ENCODE results near the gene ZNF766. TPM values are rescaled to one million over a fixed set of nuclear protein-coding genes. Genes with fewer than 3 reads are reported as not detected.
"Not testable (repeated sequence)": the region's sequence is repeated elsewhere in the genome, so short reads cannot be mapped to it uniquely, and the experiment has no call there.

Gene ZNF766
- total RNA-seq, 2 experiments from 2014 or later: 18.5 to 21.8 TPM

GRCh38 chr19:52270266-52270885 is 989 bp downstream of the ZNF766 start:
- CTCF ChIA-PET: no interaction called here
- POLR2A ChIA-PET: interaction anchor here (0.7 kb wide), 1 partner anchor 7 kb away, joined by 10 read pairs; no protein-coding TSS in a partner anchor

DNA sequence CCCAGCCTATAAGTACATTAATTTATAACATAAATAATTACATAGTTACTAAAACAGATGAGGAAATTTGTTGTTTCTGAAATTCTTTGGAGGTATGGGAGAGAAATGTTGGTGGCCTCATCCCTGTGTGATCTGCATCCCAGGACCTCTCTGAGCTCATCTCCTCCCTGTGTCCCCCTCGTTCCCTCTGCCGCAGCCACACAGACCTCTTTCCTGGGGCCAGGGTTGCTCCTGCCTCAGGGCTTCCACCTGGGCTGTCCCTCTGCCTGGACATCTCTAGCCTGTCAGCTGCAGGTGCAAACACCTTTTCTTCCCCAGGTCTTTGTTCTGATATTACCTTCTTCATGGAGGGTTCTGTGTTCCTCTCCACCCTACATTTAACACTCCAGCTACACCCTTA is 3.9 kb downstream of the ZNF766 start:
- CTCF ChIA-PET: no interaction called here
- POLR2A ChIA-PET: no interaction called here

DNA sequence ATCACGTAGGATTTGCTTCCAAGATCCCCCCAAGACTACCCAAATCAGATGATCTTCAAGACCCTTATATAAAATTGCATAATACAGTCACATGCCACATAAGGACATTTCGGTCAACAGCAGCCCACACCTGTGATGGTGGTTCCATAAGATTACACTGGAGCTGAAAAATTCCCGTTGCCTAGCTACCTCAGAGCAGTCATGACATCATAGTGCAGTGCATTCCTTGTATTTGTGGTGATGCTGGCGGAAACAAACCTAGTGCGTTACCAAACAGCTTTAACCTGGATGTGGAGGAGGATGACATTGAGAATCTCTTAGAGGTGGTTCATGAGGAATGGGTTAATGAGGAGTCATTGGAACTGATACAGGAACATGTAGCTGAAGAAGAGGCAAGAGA is 4.8 kb downstream of the ZNF766 start:
- CTCF ChIA-PET: interaction anchor here (0.6 kb wide), 1 partner anchor 61 kb away, joined by 5 read pairs; no protein-coding TSS in a partner anchor
- POLR2A ChIA-PET: no interaction called here

DNA sequence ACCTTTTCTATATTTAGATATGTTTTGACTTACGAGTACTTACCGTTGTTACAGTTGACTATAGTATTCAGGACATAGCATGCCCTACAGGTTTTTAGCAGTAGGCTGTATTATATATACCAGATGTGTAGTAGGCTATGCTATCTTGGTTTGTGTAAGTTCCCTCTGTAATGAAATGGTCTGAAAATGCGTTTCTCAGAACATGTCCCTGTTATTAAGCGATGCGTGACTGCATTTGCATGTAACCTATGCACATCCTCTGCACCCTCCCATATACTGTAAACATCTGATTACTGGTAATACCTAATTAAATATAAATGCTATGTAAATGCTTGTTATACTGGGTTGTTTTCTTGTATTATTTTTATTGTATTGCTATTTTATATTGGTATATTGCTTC is 6.6 kb downstream of the ZNF766 start:
- ChIA-PET POLR2A (no interaction called here), CTCF (no interaction called here)

GRCh38 chr19:52277471-52277870 is 8.1 kb downstream of the ZNF766 start:
- POLR2A ChIA-PET: interaction anchor here (0.7 to 1.2 kb wide), 2 partner anchors 8 to 89 kb away, joined by 3 to 10 read pairs; no protein-coding TSS in a partner anchor
- CTCF ChIA-PET: no interaction called here

GRCh38 chr19:52286256-52286655 is 16.9 kb downstream of the ZNF766 start:
- ChIA-PET CTCF (interaction anchor here (0.7 kb wide), 1 partner anchor 225 kb away, joined by 3 read pairs; no protein-coding TSS in a partner anchor), POLR2A (no interaction called here)

DNA sequence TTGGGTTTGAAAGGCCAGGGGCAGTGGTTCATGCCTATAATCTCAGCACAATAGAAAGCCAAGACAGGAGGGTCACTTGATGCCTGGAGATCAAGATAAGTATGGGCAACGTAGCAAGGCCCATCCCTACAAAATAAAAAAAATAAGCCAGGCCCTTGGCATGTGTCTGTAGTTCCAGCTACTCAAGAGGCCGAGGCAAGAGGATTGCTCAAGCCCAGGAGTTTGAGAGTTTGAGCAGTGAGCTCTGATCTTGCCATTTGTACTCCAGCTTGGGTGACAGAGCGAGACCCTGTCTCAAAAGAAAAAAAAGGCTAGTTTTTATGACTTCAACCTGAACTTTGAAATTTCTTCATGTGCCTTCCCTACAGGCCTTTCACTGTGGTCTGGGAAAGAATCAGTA is 22.4 kb downstream of the ZNF766 start:
- POLR2A ChIA-PET: no interaction called here
- CTCF ChIA-PET: interaction anchor here (0.6 to 0.7 kb wide), 2 partner anchors 122 to 910 kb away, joined by 3 read pairs; no protein-coding TSS in a partner anchor

DNA sequence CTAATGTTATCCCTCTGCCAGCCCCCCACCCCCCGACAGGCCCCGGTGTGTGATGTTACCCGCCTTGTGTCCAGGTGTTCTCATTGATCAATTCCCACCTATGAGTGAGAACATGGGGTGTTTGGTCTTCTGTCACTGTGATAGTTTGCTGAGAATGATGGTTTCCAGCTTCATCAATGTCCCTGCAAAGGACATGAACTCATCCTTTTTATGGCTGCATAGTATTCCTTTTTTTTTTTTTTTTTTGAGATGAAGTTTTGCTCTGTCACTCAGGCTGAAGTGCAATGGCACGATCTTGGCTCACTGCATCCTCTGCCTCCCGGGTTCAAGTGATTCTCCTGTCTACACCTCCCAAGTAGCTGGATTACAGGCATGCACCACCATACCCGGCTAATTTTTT is 23.6 kb downstream of the ZNF766 start:
- CTCF ChIA-PET, POLR2A ChIA-PET: not testable (repeated sequence)

GRCh38 chr19:52296400-52296772 is 27.0 kb downstream of the ZNF766 start:
- CTCF ChIA-PET: interaction anchor here (0.7 kb wide), 1 partner anchor 636 kb away, joined by 3 read pairs; no protein-coding TSS in a partner anchor
- POLR2A ChIA-PET: no interaction called here

GRCh38 chr19:52296773-52297600 is 27.6 kb downstream of the ZNF766 start, which contains the start of gene ZNF480:
Gene ZNF480, plus strand, starts transcription at chr19:52297169. Its CDS starts 3,244 bp downstream, at chr19:52300413.
- CTCF ChIA-PET: interaction anchor here (0.7 kb wide), 1 partner anchor 637 kb away, joined by 3 read pairs; no protein-coding TSS in a partner anchor
- POLR2A ChIA-PET: no interaction called here

DNA sequence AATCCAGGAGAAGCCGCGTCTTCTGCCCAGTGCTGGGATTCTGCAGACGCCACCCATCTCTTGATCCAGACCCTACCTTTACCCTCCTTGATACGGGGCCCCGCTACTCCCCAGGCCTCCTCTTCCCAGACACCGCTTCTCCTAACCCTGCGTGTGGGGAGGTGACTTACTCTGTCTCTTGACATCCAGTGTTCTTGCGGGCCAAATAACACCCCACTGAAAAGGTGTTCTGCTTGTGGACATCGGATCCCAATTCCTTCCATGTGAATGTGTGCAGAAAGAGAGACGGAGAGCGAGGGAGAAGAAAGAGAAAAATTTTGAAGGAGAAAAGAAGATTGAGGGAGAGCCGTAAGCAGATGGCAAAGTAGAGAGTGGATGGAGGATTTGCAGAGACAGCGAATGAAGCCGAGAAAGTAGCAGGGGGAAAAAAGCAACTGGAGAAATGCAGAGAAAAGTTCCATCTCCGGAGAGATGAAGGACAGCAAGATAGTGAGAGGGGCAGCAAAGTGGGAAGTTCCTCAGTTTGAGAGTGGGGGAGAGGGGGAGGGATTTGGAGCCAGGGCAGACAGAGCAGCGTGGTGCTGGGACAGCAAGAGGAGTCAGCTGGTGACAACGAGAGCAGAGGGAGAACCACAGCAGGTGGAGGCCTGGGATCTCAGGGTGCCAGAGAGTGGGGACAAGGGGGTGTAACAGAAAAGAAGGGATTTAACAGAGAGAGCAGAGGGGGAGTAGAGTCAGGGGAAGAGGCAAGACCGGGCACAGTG is 28.4 kb downstream of the ZNF766 start:
- CTCF ChIA-PET: interaction anchor here (0.7 kb wide), 1 partner anchor 957 kb away, joined by 4 read pairs; no protein-coding TSS in a partner anchor
- POLR2A ChIA-PET: no interaction called here

- CTCF ChIA-PET: no interaction called here
- POLR2A ChIA-PET: no interaction called here
Measured at GRCh38 chr19:52307275-52307674, 37.9 kb downstream of the ZNF766 start.

DNA sequence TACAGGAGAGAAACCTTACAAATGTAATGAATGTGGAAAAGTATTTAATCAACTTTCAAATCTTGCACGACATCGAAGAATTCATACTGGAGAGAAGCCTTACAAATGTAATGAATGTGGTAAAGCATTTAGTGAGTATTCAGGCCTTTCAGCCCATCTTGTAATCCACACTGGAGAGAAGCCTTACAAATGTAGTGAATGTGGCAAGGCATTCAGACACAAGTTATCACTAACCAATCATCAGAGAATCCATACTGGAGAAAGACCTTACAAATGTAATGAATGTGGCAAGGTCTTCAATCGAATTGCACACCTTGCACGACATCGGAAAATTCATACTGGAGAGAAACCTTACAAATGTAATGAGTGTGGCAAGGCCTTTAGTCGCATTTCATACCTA is 53.0 kb downstream of the ZNF766 start:
- POLR2A ChIA-PET: no interaction called here
- CTCF ChIA-PET: no interaction called here

GRCh38 chr19:52331757-52332156 is 62.4 kb downstream of the ZNF766 start:
- CTCF ChIA-PET: no interaction called here
- POLR2A ChIA-PET: no interaction called here

GRCh38 chr19:52335768-52336116 is 66.4 kb downstream of the ZNF766 start:
- CTCF ChIA-PET: no interaction called here
- POLR2A ChIA-PET: no interaction called here

DNA sequence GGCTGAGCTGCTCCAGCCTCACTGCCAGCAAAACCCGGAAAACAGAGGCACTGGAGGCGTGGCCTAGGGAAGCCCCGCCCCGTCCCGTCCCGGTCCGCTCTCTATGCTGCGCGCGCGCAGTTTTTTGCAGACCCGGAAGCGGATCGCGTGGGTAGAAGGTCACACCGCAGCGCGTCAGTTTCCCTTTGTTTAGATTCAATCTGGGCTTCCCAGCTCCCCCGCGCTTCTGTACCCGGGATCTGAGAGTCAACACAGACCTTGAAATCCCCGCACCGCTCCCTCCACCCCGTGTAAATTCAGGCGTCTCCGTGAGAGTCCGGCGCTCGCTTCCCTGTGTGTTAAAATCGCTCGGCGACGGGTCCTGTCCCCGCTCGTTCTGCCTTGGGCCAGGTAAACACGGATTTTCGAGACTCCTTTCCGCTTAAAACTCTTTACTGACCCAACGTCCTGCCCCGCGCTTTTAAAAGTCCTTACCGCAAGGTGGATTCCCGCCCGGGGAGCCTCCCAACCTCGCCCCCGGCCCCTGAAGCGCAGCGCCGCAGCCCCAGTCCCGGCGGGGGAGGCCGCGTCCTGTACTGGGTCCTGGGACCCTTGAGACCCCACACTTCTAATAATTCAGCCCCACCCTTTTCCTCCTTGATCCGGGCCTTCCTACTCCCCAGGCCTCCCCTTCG is 66.9 kb downstream of the ZNF766 start, which contains the start of gene ZNF610:
TSS of gene ZNF610 (plus strand) at position 127 of the 674 bp plus-strand sequence. CDS start 12,930 bp downstream, outside the sequence.
- CTCF ChIA-PET: no interaction called here
- POLR2A ChIA-PET: no interaction called here

- ChIA-PET POLR2A (interaction anchor here (1.1 kb wide), 1 partner anchor 33 kb away, joined by 4 read pairs; the partner anchor contains the start of gene ZNF880), CTCF (no interaction called here)
Measured at GRCh38 chr19:52336791-52337381, 67.5 kb downstream of the ZNF766 start.

DNA sequence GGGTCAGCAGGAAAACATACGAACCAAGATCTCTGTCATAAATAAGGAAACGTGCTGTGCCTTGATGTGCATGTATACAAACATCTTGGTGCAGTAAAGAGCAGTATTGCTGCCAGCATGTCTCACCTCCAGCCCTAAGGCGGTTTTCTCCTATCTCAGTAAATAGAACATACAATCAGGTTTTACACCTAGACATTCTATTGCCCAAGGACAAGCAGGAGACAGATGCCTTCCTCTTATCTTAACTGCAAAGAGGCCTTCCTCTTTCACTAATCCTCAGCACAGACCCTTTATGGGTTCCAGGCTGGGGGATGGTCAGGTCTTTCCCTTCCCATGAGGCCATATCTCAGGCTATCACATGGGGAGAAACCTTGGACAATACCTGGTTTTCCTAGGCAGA is 69.6 kb downstream of the ZNF766 start:
- POLR2A ChIA-PET, CTCF ChIA-PET: not testable (repeated sequence)

GRCh38 chr19:52343548-52343947 is 74.2 kb downstream of the ZNF766 start:
- ChIA-PET POLR2A (no interaction called here), CTCF (interaction anchor here (1.1 to 1.5 kb wide), 2 partner anchors 10 to 12 kb away, joined by 3 read pairs; no protein-coding TSS in a partner anchor)
